Ishikawa (cell line): ENCODE data around the gene ARID1B.

Experiments
- CEBPB ChIP-seq: IDR thresholded peaks from 2 replicates; pipeline ENCODE4 v1.6.1; 2012
- CREB1 ChIP-seq: IDR thresholded peaks from 2 replicates; pipeline ENCODE4 v1.6.1; 2012; ENCODE audit warnings: low read depth
- EP300 ChIP-seq: IDR thresholded peaks from 2 replicates; pipeline ENCODE4 v1.6.1; 2012; ENCODE audit warnings: borderline replicate concordance
- FOXM1 ChIP-seq: IDR thresholded peaks from 2 replicates; pipeline ENCODE4 v1.6.1; 2012; ENCODE audit warnings: low read depth, borderline replicate concordance
- MAX ChIP-seq: IDR thresholded peaks from 2 replicates; pipeline ENCODE4 v1.6.1; 2012
- NFIC ChIP-seq: IDR thresholded peaks from 2 replicates; pipeline ENCODE4 v1.6.1; 2012
- RAD21 ChIP-seq: IDR thresholded peaks from 2 replicates; pipeline ENCODE4 v1.6.1; 2012; ENCODE audit warnings: low read depth
- REST ChIP-seq: IDR thresholded peaks from 2 replicates; pipeline ENCODE4 v1.6.1; 2012; ENCODE audit warnings: low read depth, mild to moderate bottlenecking
- TAF1 ChIP-seq: IDR thresholded peaks from 2 replicates; pipeline ENCODE4 v1.6.1; 2012; ENCODE audit warnings: low read depth, mild to moderate bottlenecking
- TCF12 ChIP-seq: IDR thresholded peaks from 2 replicates; pipeline ENCODE4 v1.6.1; 2012; ENCODE audit warnings: low read depth
- TEAD4 ChIP-seq: IDR thresholded peaks from 2 replicates; pipeline ENCODE4 v1.6.1; 2012
- USF1 ChIP-seq: IDR thresholded peaks from 2 replicates; pipeline ENCODE4 v1.6.1; 2012
- YY1 ChIP-seq: IDR thresholded peaks from 2 replicates; pipeline ENCODE4 v1.6.1; 2012; ENCODE audit warnings: low read depth
- ZBTB7A ChIP-seq: IDR thresholded peaks from 2 replicates; pipeline ENCODE4 v1.6.1; 2012; ENCODE audit warnings: low read depth

- TF ChIP-seq CREB1 (no peak), EP300 (no peak), NFIC (no peak), CEBPB (no peak), FOXM1 (no peak), REST (no peak), YY1 (no peak), ZBTB7A (no peak), TAF1 (no peak), TEAD4 (no peak), RAD21 (no peak), MAX (no peak), USF1 (no peak), TCF12 (no peak)
Observed at GRCh38 chr6:157008568-157008967, 231.4 kb downstream of the ARID1B start.
